Left forelimb (tissue), 1 donor: ENCODE measurements around the gene PIK3R2.
"Not testable (repeated sequence)": the region's sequence is repeated elsewhere in the genome, so short reads cannot be mapped to it uniquely, and the experiment has no call there.

Experiments
- DNase-seq: peaks from one replicate; pipeline ENCODE4 v3.0.0-alpha.2; 2018; ENCODE audit warnings: low spot score

PIK3R2 gene

GRCh38 chr19:18152817-18153555 lies at the start of gene PIK3R2:
TSS of gene PIK3R2 (plus strand) at chr19:18153163. CDS start at chr19:18155880, 2,717 bp downstream.
- peak; percentile 98 for DNase-seq

GRCh38 chr19:18104793-18105131 lies 48.2 kb upstream of the PIK3R2 start:
- DNase-seq = no peak

- not testable (repeated sequence) for DNase-seq
These were observed 47.7 kb upstream of the PIK3R2 start for GRCh38 chr19:18105259-18105658.

GRCh38 chr19:18107235-18107634 lies 45.7 kb upstream of the PIK3R2 start:
- DNase-seq = no peak

- DNase-seq = no peak
These were observed 44.1 kb upstream of the PIK3R2 start for GRCh38 chr19:18108897-18109296.

GRCh38 chr19:18109341-18109732 lies 43.6 kb upstream of the PIK3R2 start:
- DNase-seq = no peak

GRCh38 chr19:18109733-18110608 lies 43.0 kb upstream of the PIK3R2 start:
- no peak for DNase-seq

- no peak for DNase-seq
These were observed 42.2 kb upstream of the PIK3R2 start for GRCh38 chr19:18110609-18111232.

- DNase-seq = peak; percentile 87
These were observed 39.9 kb upstream of the PIK3R2 start for GRCh38 chr19:18112989-18113478.

GRCh38 chr19:18113827-18114226 lies 39.1 kb upstream of the PIK3R2 start:
- no peak for DNase-seq

- no peak for DNase-seq
These were observed 38.5 kb upstream of the PIK3R2 start for GRCh38 chr19:18114483-18114882.

GRCh38 chr19:18117364-18117691 lies 35.6 kb upstream of the PIK3R2 start:
- DNase-seq = no peak

- DNase-seq = peak; percentile 93
These were observed 35.1 kb upstream of the PIK3R2 start for GRCh38 chr19:18117692-18118378.

GRCh38 chr19:18118420-18119012 lies 34.4 kb upstream of the PIK3R2 start:
- no peak for DNase-seq

GRCh38 chr19:18119013-18119716 lies 33.8 kb upstream of the PIK3R2 start:
- no peak for DNase-seq

GRCh38 chr19:18119717-18120105 lies 33.3 kb upstream of the PIK3R2 start:
- DNase-seq = no peak

- no peak for DNase-seq
These were observed 32.8 kb upstream of the PIK3R2 start for GRCh38 chr19:18120127-18120526.

- no peak for DNase-seq
These were observed 31.8 kb upstream of the PIK3R2 start for GRCh38 chr19:18121166-18121565.

- no peak for DNase-seq
These were observed 30.5 kb upstream of the PIK3R2 start for GRCh38 chr19:18122424-18122823.

GRCh38 chr19:18122860-18123795 lies 29.8 kb upstream of the PIK3R2 start:
- DNase-seq = no peak
